Lung (tissue), 12 donors: ENCODE results near the gene NFATC2. TPM values are rescaled to one million over a fixed set of nuclear protein-coding genes. Genes with fewer than 3 reads are reported as not detected.

Experiments used
- ATAC-seq: fragments of 200-7000 bp; cut with Tn5 transposase; one replicate; pipeline ENCODE4 v1.9.1; 2020; ENCODE audit warnings: moderate number of reproducible peaks; ENCODE audit not compliant: insufficient read depth, low FRiP score
- DNase-seq, 3 donors: peaks; one replicate each; pipeline ENCODE4 v3.0.0-alpha.2; 2013 to 2017
- H3K27ac ChIP-seq, 2 donors: one replicate each; pipeline ENCODE4 v1.5.1; 2013; ENCODE audit warnings: mild to moderate bottlenecking in 2 of 2, moderate library complexity in 2 of 2, control low read depth in 1 of 2, inconsistent platforms in 1 of 2, low read depth in 1 of 2, low read length in 1 of 2
- H3K27me3 ChIP-seq, 3 donors: one replicate each; pipeline ENCODE4 v1.5.1; 2013; ENCODE audit warnings: low read length in 2 of 3; ENCODE audit not compliant: control insufficient read depth in 3 of 3, insufficient read depth in 3 of 3
- H3K36me3 ChIP-seq, 4 donors: one replicate each; pipeline ENCODE4 v1.5.1; 2013; ENCODE audit warnings: low read length in 4 of 4, mild to moderate bottlenecking in 1 of 4, moderate library complexity in 1 of 4; ENCODE audit not compliant: control insufficient read depth in 4 of 4, insufficient read depth in 4 of 4
- H3K4me1 ChIP-seq, 5 donors: one replicate each; pipeline ENCODE4 v1.5.1; 2013; ENCODE audit warnings: low read length in 5 of 5, mild to moderate bottlenecking in 2 of 5, moderate library complexity in 1 of 5; ENCODE audit not compliant: control insufficient read depth in 5 of 5, insufficient read depth in 5 of 5
- H3K4me3 ChIP-seq: one replicate; pipeline ENCODE4 v1.5.1; 2013; ENCODE audit warnings: mild to moderate bottlenecking, control low read depth, moderate library complexity
- H3K9ac ChIP-seq, 2 donors: one replicate each; pipeline ENCODE4 v1.5.1; 2013; ENCODE audit warnings: low read length in 2 of 2, control low read depth in 1 of 2; ENCODE audit not compliant: insufficient read depth in 1 of 2
- H3K9me3 ChIP-seq, 4 donors: one replicate each; pipeline ENCODE4 v1.5.1; 2013; ENCODE audit warnings: low read length in 3 of 4, mild to moderate bottlenecking in 1 of 4, moderate library complexity in 1 of 4; ENCODE audit not compliant: control insufficient read depth in 4 of 4, insufficient read depth in 3 of 4
- CTCF ChIP-seq: IDR thresholded peaks from 2 replicates; pipeline ENCODE4 v1.5.1; 2012; ENCODE audit warnings: mild to moderate bottlenecking; ENCODE audit errors: control extremely low read depth, extremely low read depth
- WGBS, 2 donors: extraction: QIAGEN DNeasy Blood & Tissue Kit; methylation state at CpG; one replicate each; pipeline ENCODE4 v1.1.7; 2013; 5-methylcytosine and 5-hydroxymethylcytosine counted together
- polyA plus RNA-seq, 2 donors: library from polyadenylated mRNA; stranded (reverse); fragments of 200-250 nt; gene quantifications; one replicate each; pipeline ENCODE4 v1.2.1, GENCODE V29; 2013
- total RNA-seq, 2 donors: library from RNA; depleted of rRNA in 1 of 2; stranded (reverse); fragments of >200 nt in 1 of 2; gene quantifications; one replicate each; pipeline ENCODE4 v1.2.1, GENCODE V29; 2014 to 2021
- donor health status: control.
- donor health status: control.
- donor health status: Bipolar disorder and iron deficiency.
- donor health status: healthy.
- donor health status: DM: yes; HTN: yes; CAD: no.

NFATC2 gene
- total and polyA plus RNA-seq, 4 donors = 1.3 to 8.7 (median 4.7) TPM

DNA sequence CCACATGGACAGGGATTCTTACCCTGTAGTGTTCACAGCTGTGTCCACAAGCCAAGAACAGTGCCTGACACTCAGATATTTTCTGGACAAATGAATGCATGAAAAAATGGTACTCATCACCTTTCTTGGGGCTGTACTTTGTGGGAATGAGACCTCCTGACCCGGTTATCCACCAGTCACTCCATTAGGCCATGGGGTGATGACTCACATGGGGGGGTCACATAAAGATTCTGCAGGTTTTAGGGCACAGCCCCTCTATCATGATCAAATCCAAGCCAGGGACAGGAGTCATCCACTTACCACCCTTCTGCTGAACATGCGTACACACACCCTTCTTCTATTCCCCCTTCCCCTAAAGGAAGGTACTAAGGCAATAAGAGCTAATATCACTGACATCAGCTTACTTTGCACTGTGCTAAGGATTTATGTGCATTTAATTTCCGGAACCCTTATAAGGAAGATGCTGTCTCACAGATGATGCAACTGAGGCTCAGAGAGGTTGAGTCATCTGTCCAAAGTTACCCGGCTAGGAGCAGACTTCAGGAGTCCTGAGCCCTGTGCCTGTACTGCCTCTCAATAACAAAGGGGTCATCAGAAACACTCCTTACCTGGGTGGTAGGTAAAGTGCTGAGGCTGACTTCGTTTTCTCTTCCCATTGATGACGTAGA lies 107.8 kb downstream of the NFATC2 start:
- Histone ChIP-seq H3K27me3 (no peaks in the 10 kb centered on the region), H3K27ac (no peak overlapping the region), H3K9me3 (no peaks in the 10 kb centered on the region), H3K9ac (no peak overlapping the region), H3K36me3 (peaks cover 0 to 6% (median 2%) of the 10 kb centered on the region in 4 donors), H3K4me1 (peaks cover 0 to 2% (median 0%) of the 10 kb centered on the region in 5 donors), H3K4me3 (no peak overlapping the region)
- TF ChIP-seq CTCF = no peak
- no peak for DNase-seq
- WGBS, 2 donors = 81 to 89% methylated on average over 6 of the region's 6 CpGs
- ATAC-seq = no peak

GRCh38 chr20:51434026-51434425 lies 108.5 kb downstream of the NFATC2 start:
- 93 to 95% methylated on average over 2 of the region's 2 CpGs for WGBS, 2 donors
- Histone ChIP-seq H3K27me3 (no peaks in the 10 kb centered on the region), H3K36me3 (peaks cover 0 to 8% (median 2%) of the 10 kb centered on the region in 4 donors), H3K27ac (no peak overlapping the region), H3K9me3 (no peaks in the 10 kb centered on the region), H3K4me1 (peaks cover 0 to 2% (median 0%) of the 10 kb centered on the region in 5 donors), H3K9ac (no peak overlapping the region), H3K4me3 (no peak overlapping the region)
- DNase-seq = no peak
- no peak for ATAC-seq
- no peak for TF ChIP-seq CTCF

GRCh38 chr20:51432875-51433274 lies 109.6 kb downstream of the NFATC2 start:
- no peak overlapping the region for H3K27ac ChIP-seq
- peaks cover 0 to 11% (median 4%) of the 10 kb centered on the region in 5 donors for H3K4me1 ChIP-seq
- H3K4me3 ChIP-seq = no peak overlapping the region
- 92 to 95% methylated on average over 3 of the region's 3 CpGs for WGBS, 2 donors
- no peaks in the 10 kb centered on the region for H3K27me3 ChIP-seq
- ATAC-seq = no peak
- TF ChIP-seq CTCF = no peak
- no peaks in the 10 kb centered on the region for H3K9me3 ChIP-seq
- no peak overlapping the region for H3K9ac ChIP-seq
- DNase-seq = no peak
- peaks cover 0 to 8% (median 2%) of the 10 kb centered on the region in 4 donors for H3K36me3 ChIP-seq
